Tibial artery (tissue), 4 donors: ENCODE measurements around the gene GHITM.

Source experiments
- DNase-seq, 2 donors: peaks; one replicate each; pipeline ENCODE4 v3.0.0-alpha.2; 2019
- H3K27ac ChIP-seq, 2 donors: fragments of 200-600 bp; sonication (generic) in 1 of 2; 1 replicate in 1 of 2; 2 replicates in 1 of 2; pipeline ENCODE4 v1.5.1; 2018 to 2019; ENCODE audit warnings: mild to moderate bottlenecking in 1 of 2
- H3K27me3 ChIP-seq, 2 donors: fragments of 200-600 bp; sonication (generic) in 1 of 2; one replicate each; pipeline versions ENCODE4 v1.5.1 to v1.6.0; 2016 to 2019
- H3K36me3 ChIP-seq, 3 donors: fragments of 200-600 bp; sonication (generic) in 2 of 3; one replicate each; pipeline ENCODE4 v1.5.1; 2016 to 2019; ENCODE audit warnings: mild to moderate bottlenecking in 2 of 3
- H3K4me1 ChIP-seq, 4 donors: fragments of 200-600 bp; sonication (generic) in 2 of 4; 1 replicate in 3 of 4; 2 replicates in 1 of 4; pipeline ENCODE4 v1.5.1; 2016 to 2019
- H3K4me3 ChIP-seq, 2 donors: fragments of 200-600 bp; sonication (generic) in 1 of 2; 1 replicate in 1 of 2; 2 replicates in 1 of 2; pipeline ENCODE4 v1.5.1; 2018 to 2019; ENCODE audit warnings: mild to moderate bottlenecking in 2 of 2
- H3K9me3 ChIP-seq, 3 donors: fragments of 200-600 bp; sonication (generic) in 1 of 3; one replicate each; pipeline ENCODE4 v1.5.1; 2016 to 2019
- intact Hi-C: fragments of 100-400 bp; cut with DNase I; formaldehyde crosslinking; loops from one replicate; pipeline ENCODE4 v1.15.0; 2023; ENCODE audit warnings: low total_unique reads
- TF ChIP-seq, protein P1 (sequence below), 2 experiments: fragments of 200-600 bp in 1 of 2; fragments of 450-650 bp in 1 of 2; IDR thresholded peaks; one replicate each; pipeline ENCODE4 v1.5.1; 2017 to 2019; ENCODE audit warnings: antibody characterized with exemption in 2 of 2, mild to moderate bottlenecking in 1 of 2, moderate library complexity in 1 of 2

GHITM gene

DNA sequence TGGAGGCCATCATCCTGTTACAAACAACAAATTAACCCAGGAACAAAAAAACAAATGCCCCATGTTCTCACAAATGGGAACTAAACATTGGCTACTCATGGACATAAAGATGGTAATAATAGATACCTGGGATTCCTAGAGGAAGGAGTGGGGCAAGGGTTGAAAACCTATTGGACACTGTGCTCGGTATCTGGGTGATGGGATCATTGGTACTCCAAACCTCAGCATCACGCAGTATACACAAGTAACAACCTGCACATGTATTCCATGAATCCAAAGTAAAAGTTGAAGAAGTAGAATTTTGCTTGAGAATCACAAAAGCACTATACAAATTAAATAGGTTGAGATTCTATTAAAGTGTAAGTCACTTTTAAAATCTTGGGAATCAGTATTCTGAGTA is 16.7 kb downstream of the GHITM start:
- intact Hi-C loops: no loop called here
- no peaks in the 10 kb centered on the region for H3K9me3 ChIP-seq
- TF ChIP-seq, protein P1, sequence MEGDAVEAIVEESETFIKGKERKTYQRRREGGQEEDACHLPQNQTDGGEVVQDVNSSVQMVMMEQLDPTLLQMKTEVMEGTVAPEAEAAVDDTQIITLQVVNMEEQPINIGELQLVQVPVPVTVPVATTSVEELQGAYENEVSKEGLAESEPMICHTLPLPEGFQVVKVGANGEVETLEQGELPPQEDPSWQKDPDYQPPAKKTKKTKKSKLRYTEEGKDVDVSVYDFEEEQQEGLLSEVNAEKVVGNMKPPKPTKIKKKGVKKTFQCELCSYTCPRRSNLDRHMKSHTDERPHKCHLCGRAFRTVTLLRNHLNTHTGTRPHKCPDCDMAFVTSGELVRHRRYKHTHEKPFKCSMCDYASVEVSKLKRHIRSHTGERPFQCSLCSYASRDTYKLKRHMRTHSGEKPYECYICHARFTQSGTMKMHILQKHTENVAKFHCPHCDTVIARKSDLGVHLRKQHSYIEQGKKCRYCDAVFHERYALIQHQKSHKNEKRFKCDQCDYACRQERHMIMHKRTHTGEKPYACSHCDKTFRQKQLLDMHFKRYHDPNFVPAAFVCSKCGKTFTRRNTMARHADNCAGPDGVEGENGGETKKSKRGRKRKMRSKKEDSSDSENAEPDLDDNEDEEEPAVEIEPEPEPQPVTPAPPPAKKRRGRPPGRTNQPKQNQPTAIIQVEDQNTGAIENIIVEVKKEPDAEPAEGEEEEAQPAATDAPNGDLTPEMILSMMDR (IDR thresholded peaks at IDR 0.05): no peak
- no peaks in the 10 kb centered on the region for H3K27me3 ChIP-seq
- DNase-seq: no peak
- peaks cover 39 to 42% (median 41%) of the 10 kb centered on the region in 3 donors for H3K36me3 ChIP-seq
- H3K27ac ChIP-seq: no peak overlapping the region
- no peak overlapping the region for H3K4me3 ChIP-seq
- no peaks in the 10 kb centered on the region for H3K4me1 ChIP-seq

DNA sequence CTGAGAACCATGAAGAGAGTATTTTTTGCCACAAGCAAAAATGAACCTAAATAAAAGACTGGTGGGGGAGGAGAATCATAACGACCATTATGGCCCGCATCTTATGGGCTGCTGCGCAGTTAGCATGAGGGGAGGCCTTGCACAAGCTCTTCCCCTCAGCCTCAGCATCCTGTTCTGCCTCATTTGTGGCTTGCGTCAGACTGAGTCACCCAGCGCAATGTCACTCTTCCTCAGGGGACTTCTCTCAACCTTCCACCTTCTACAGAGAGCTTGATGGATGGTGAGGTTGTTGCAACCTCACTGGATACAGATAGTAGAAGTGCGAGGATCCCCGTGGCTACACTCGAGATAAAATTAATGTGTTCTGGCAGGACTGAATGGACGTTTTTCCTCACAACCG is 17.5 kb downstream of the GHITM start:
- no peak for DNase-seq
- H3K4me1 ChIP-seq: no peaks in the 10 kb centered on the region
- H3K9me3 ChIP-seq: no peaks in the 10 kb centered on the region
- peaks cover 0 to 4% of the 10 kb centered on the region in 2 donors for H3K27me3 ChIP-seq
- TF ChIP-seq, protein P1 (IDR thresholded peaks at IDR 0.05): no peak
- intact Hi-C loops: no loop called here
- H3K27ac ChIP-seq: no peak overlapping the region
- no peak overlapping the region for H3K4me3 ChIP-seq
- peaks cover 34 to 37% (median 35%) of the 10 kb centered on the region in 3 donors for H3K36me3 ChIP-seq

DNA sequence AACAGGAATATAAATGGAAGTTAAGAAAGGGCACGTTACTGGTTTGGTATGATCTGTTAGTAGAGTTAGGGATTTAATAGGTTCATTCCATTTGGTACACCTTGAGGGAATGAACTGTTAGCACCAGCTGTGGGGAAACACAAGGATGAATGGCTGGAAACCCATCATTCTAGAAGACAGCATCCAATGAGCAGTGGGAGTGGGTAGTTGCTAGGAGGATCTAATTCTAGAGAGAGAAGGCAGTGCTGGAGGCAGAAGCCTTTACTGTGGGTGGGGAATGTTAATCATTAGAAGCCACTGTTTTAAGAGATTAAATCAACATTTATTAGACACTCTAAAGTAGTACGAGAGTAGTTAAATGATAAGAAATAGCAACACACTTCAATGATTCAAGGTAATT is 18.8 kb downstream of the GHITM start:
- Histone ChIP-seq H3K4me3 (no peak overlapping the region), H3K4me1 (no peaks in the 10 kb centered on the region), H3K27me3 (peaks cover 0 to 12% of the 10 kb centered on the region in 2 donors), H3K36me3 (peaks cover 21 to 24% (median 22%) of the 10 kb centered on the region in 3 donors), H3K27ac (no peak overlapping the region), H3K9me3 (no peaks in the 10 kb centered on the region)
- TF ChIP-seq, protein P1 (IDR thresholded peaks at IDR 0.05): no peak
- intact Hi-C loops: no loop called here
- DNase-seq: no peak

DNA sequence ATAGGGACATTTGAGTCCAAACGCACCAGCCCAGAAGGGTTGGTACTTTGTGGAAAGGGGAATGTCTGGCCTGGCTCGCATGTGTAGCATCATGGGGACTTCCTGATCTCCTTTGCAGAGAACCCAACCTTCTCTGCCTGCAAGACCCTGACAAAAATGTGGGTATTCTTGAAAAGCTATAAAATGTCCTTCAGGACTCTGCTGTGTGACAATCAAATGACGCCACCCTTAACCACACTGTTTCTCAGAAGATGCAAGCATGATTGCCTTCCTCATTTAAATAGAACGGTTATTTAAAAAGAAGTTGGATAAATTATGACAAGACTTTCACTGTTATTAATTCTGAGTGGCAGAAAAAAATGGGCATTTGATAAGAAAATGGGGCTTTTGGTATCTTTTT is 19.2 kb downstream of the GHITM start:
- Histone ChIP-seq H3K4me3 (no peak overlapping the region), H3K36me3 (peaks cover 16 to 19% (median 17%) of the 10 kb centered on the region in 3 donors), H3K27ac (no peak overlapping the region), H3K27me3 (peaks cover 0 to 17% of the 10 kb centered on the region in 2 donors), H3K4me1 (no peaks in the 10 kb centered on the region), H3K9me3 (no peaks in the 10 kb centered on the region)
- DNase-seq: no peak
- intact Hi-C loops: no loop called here
- TF ChIP-seq, protein P1 (IDR thresholded peaks at IDR 0.05): no peak

DNA sequence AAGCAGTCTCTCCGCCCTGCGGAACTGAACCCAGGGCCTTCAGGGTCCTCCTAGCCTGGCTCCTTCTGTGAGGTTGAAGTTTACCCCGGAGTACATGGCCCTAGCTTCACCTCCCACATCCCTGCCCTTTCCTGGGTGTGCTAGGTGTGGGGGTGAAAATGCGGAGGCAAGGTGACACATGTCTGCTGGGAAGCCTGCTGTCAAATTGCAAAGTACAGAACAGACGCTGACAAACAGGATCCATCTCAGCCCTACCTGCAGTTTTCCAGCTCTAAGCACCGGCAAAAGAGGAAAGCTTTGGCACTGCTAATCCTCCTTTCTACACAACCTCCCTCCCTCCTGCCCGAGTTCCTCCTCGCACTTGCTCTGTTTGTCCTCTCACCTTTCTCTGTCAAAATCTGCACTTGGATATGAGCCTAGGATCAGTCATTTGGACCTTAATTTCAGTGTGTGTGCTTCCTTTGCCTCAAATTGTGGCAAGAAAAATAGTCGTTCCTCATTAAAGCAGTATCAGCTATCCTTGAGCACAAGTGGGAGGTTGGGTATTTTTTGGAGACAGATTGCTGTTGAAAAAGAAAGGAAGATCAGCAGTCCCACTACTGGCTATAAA is 19.9 kb downstream of the GHITM start:
- intact Hi-C loops: no loop called here
- H3K9me3 ChIP-seq: no peaks in the 10 kb centered on the region
- TF ChIP-seq, protein P1 (IDR thresholded peaks at IDR 0.05): no peak
- H3K4me1 ChIP-seq: no peaks in the 10 kb centered on the region
- DNase-seq: no peak
- H3K27me3 ChIP-seq: peaks cover 0 to 17% of the 10 kb centered on the region in 2 donors
- peaks cover 11 to 12% (median 11%) of the 10 kb centered on the region in 3 donors for H3K36me3 ChIP-seq
- H3K4me3 ChIP-seq: no peak overlapping the region
- no peak overlapping the region for H3K27ac ChIP-seq
